Cardiac muscle cell (in vitro differentiated cells and primary cell): Measurements from ENCODE around the gene GP9. TPM values are rescaled to one million over a fixed set of nuclear protein-coding genes. Genes with fewer than 3 reads are reported as not detected.

ENCODE experiments used
- DNase-seq, 2 donors: peaks; one replicate each; pipeline versions ENCODE4 v3.0.0 to v3.0.0-alpha.2; 2010 to 2017; ENCODE audit warnings: low read depth in 1 of 2, low spot score in 1 of 2
- H3K27ac ChIP-seq: fragments of 200-600 bp; sonication (generic); 2 replicates; pipeline ENCODE4 v1.5.1; 2016
- H3K27me3 ChIP-seq: fragments of 200-600 bp; sonication (generic); 2 replicates; pipeline ENCODE4 v1.6.0; 2016; ENCODE audit warnings: control low read depth
- H3K36me3 ChIP-seq: fragments of 200-600 bp; sonication (generic); 2 replicates; pipeline ENCODE4 v1.5.1; 2016; ENCODE audit warnings: control low read depth
- H3K4me1 ChIP-seq: fragments of 200-600 bp; sonication (generic); 2 replicates; pipeline ENCODE4 v1.8.1; 2017; ENCODE audit warnings: low read depth, mild to moderate bottlenecking, mixed run types
- H3K4me3 ChIP-seq: fragments of 200-600 bp; sonication (generic); 2 replicates; pipeline ENCODE4 v1.5.1; 2016; ENCODE audit warnings: mild to moderate bottlenecking
- H3K9me3 ChIP-seq: fragments of 200-600 bp; sonication (generic); 2 replicates; pipeline ENCODE4 v1.5.1; 2017; ENCODE audit warnings: low read depth, mild to moderate bottlenecking, control low read depth
- CTCF ChIP-seq: IDR thresholded peaks from 2 replicates; pipeline ENCODE4 v1.5.1; 2012; ENCODE audit warnings: low read depth, mild to moderate bottlenecking, low read length
- polyA plus RNA-seq: library from polyadenylated mRNA; unstranded; fragments of >200 nt; fragmentation: Nextera tagmentation; extraction: Ambion mirVana; gene quantifications from 2 replicates; pipeline ENCODE4 v1.2.1, GENCODE V29; 2016
- total RNA-seq: library from RNA; depleted of rRNA; stranded (reverse); fragments of >200 nt; gene quantifications from 2 replicates; pipeline ENCODE4 v1.2.3, GENCODE V29; 2016

The GP9 gene
- total and polyA plus RNA-seq, 2 experiments from 2014 or later, result not detected

GRCh38 chr3:129077222-129077621 lies 16.6 kb downstream of the GP9 start:
- Histone ChIP-seq H3K27ac (no peak overlapping the region), H3K4me3 (no peak overlapping the region), H3K27me3 (no peaks in the 10 kb centered on the region), H3K4me1 (no peaks in the 10 kb centered on the region), H3K36me3 (no peaks in the 10 kb centered on the region), H3K9me3 (no peaks in the 10 kb centered on the region)
- TF ChIP-seq CTCF, result no peak
- DNase-seq, result no peak

- Histone ChIP-seq H3K4me1 (no peaks in the 10 kb centered on the region), H3K9me3 (no peaks in the 10 kb centered on the region), H3K27me3 (no peaks in the 10 kb centered on the region), H3K4me3 (no peak overlapping the region), H3K27ac (no peak overlapping the region), H3K36me3 (no peaks in the 10 kb centered on the region)
- DNase-seq, result no peak
- TF ChIP-seq CTCF, result no peak
These were observed 17.9 kb downstream of the GP9 start for GRCh38 chr3:129078510-129078909.

- no peak for DNase-seq
- no peaks in the 10 kb centered on the region for H3K9me3 ChIP-seq
- no peak for TF ChIP-seq CTCF
These were observed 20.9 kb downstream of the GP9 start for GRCh38 chr3:129081503-129081902.

GRCh38 chr3:129082026-129082425 lies 21.4 kb downstream of the GP9 start:
- no peak overlapping the region for H3K4me3 ChIP-seq
- TF ChIP-seq CTCF, result no peak
- H3K27ac ChIP-seq, result no peak overlapping the region
- H3K4me1 ChIP-seq, result no peaks in the 10 kb centered on the region
- no peaks in the 10 kb centered on the region for H3K27me3 ChIP-seq
- no peaks in the 10 kb centered on the region for H3K36me3 ChIP-seq
- H3K9me3 ChIP-seq, result no peaks in the 10 kb centered on the region
- no peak for DNase-seq

More at GRCh38 chr3:129081503-129081902, 20.9 kb downstream of the GP9 start:
- Histone ChIP-seq H3K4me3 (no peak overlapping the region), H3K36me3 (no peaks in the 10 kb centered on the region), H3K27me3 (no peaks in the 10 kb centered on the region), H3K27ac (no peak overlapping the region), H3K4me1 (no peaks in the 10 kb centered on the region)

- no peak for TF ChIP-seq CTCF
- H3K9me3 ChIP-seq, result no peaks in the 10 kb centered on the region
These were observed 23.9 kb downstream of the GP9 start for GRCh38 chr3:129084501-129084900.

More at GRCh38 chr3:129084501-129084900, 23.9 kb downstream of the GP9 start:
- no peaks in the 10 kb centered on the region for H3K4me1 ChIP-seq
- no peak for DNase-seq
- no peaks in the 10 kb centered on the region for H3K36me3 ChIP-seq
- no peak overlapping the region for H3K4me3 ChIP-seq
- no peak overlapping the region for H3K27ac ChIP-seq
- H3K27me3 ChIP-seq, result no peaks in the 10 kb centered on the region
